MM.1S (cell line): ENCODE measurements around the gene CDK5.
"Not testable (repeated sequence)": the region's sequence is repeated elsewhere in the genome, so short reads cannot be mapped to it uniquely, and the experiment has no call there.

ENCODE experiments used
- DNase-seq: peaks from one replicate; pipeline ENCODE4 v3.0.0-alpha.2; 2015
- H2AFZ ChIP-seq: fragments of 300-600 bp; sonication (generic); 2 replicates; pipeline ENCODE4 v1.6.0; 2016; ENCODE audit warnings: antibody characterized with exemption, low read length
- H3F3A ChIP-seq: fragments of 300-600 bp; sonication (generic); 2 replicates; pipeline ENCODE4 v1.6.1; 2016; ENCODE audit warnings: mild to moderate bottlenecking, antibody characterized with exemption, low read length, moderate library complexity, mixed read lengths; ENCODE audit not compliant: insufficient read depth
- H3K27ac ChIP-seq: fragments of 300-600 bp; sonication (generic); 2 replicates; pipeline ENCODE4 v1.5.1; 2016; ENCODE audit warnings: mild to moderate bottlenecking, low read length
- H3K27me3 ChIP-seq: fragments of 300-600 bp; sonication (generic); replicated peaks from 2 replicates; pipeline ENCODE4 v1.6.0; 2016; ENCODE audit warnings: low read length; ENCODE audit not compliant: insufficient read depth
- H3K36me3 ChIP-seq: fragments of 300-600 bp; sonication (generic); replicated peaks from 2 replicates; pipeline ENCODE4 v1.6.1; 2016; ENCODE audit warnings: mild to moderate bottlenecking, low read length, mixed read lengths; ENCODE audit not compliant: insufficient read depth
- H3K4me1 ChIP-seq: fragments of 300-600 bp; sonication (generic); 2 replicates; pipeline ENCODE4 v1.6.1; 2016; ENCODE audit warnings: low read length, mixed read lengths
- H3K4me2 ChIP-seq: fragments of 300-600 bp; sonication (generic); 2 replicates; pipeline ENCODE4 v1.6.0; 2016; ENCODE audit warnings: low read depth, low read length
- H3K4me3 ChIP-seq: fragments of 300-600 bp; sonication (generic); 2 replicates; pipeline ENCODE4 v1.5.1; 2016; ENCODE audit warnings: low read length, mixed read lengths
- H3K79me2 ChIP-seq: fragments of 300-600 bp; sonication (generic); 2 replicates; pipeline ENCODE4 v1.6.1; 2016; ENCODE audit warnings: mixed run types, low read length, mixed read lengths
- H3K9ac ChIP-seq: fragments of 300-600 bp; sonication (generic); 2 replicates; pipeline ENCODE4 v1.6.1; 2016; ENCODE audit warnings: low read length, mixed read lengths
- H3K9me2 ChIP-seq: fragments of 300-600 bp; sonication (generic); replicated peaks from 2 replicates; pipeline ENCODE4 v1.6.1; 2016; ENCODE audit warnings: mild to moderate bottlenecking, low read length, mixed read lengths; ENCODE audit not compliant: insufficient read depth
- H3K9me3 ChIP-seq: fragments of 300-600 bp; sonication (generic); replicated peaks from 2 replicates; pipeline ENCODE4 v1.6.1; 2016; ENCODE audit warnings: mild to moderate bottlenecking, low read length, mixed read lengths; ENCODE audit not compliant: insufficient read depth
- H4K20me1 ChIP-seq: fragments of 300-600 bp; sonication (generic); 2 replicates; pipeline ENCODE4 v1.6.1; 2016; ENCODE audit warnings: mild to moderate bottlenecking, low read length, moderate library complexity, mixed read lengths; ENCODE audit not compliant: insufficient read depth
- EZH2 ChIP-seq: fragments of 300-600 bp; sonication (generic); optimal IDR thresholded peaks from 2 replicates; pipeline ENCODE3; 2017; ENCODE audit warnings: low read depth, mild to moderate bottlenecking, antibody characterized with exemption, low read length, mixed read lengths
- EZH2phosphoT487 ChIP-seq: fragments of 300-600 bp; sonication (generic); IDR thresholded peaks from 2 replicates; pipeline ENCODE4 v1.6.1; 2018; ENCODE audit warnings: antibody characterized with exemption, low read length
- TF ChIP-seq, protein P1 (sequence below): fragments of 300-600 bp; sonication (generic); IDR thresholded peaks from 2 replicates; pipeline ENCODE4 v1.5.1; 2016; ENCODE audit warnings: antibody characterized with exemption, low read length, mixed read lengths

Gene CDK5

DNA sequence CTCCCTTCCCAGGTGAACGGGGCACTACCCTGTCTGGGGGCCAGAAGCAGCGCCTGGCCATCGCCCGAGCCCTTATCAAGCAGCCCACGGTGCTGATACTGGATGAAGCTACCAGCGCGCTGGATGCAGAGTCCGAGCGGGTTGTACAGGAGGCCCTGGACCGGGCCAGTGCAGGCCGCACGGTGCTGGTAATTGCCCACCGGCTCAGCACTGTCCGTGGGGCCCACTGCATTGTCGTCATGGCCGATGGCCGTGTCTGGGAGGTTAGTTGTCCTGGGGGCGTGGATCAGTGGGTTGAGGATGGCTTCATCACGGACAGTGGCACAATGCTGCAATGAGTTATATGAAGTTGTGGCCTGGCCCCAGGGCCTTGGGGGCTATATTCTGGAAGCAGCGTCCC lies 13.7 kb downstream of the CDK5 start:
- H3K27ac ChIP-seq = no peak overlapping the region
- no peaks in the 10 kb centered on the region for H3K27me3 ChIP-seq
- no peak overlapping the region for H3K4me2 ChIP-seq
- no peaks in the 10 kb centered on the region for H3K4me1 ChIP-seq
- no peaks in the 10 kb centered on the region for H4K20me1 ChIP-seq
- no peak overlapping the region for H2AFZ ChIP-seq
- no peaks in the 10 kb centered on the region for H3K36me3 ChIP-seq
- H3K9me3 ChIP-seq = no peaks in the 10 kb centered on the region
- DNase-seq = no peak
- TF ChIP-seq, protein P1, sequence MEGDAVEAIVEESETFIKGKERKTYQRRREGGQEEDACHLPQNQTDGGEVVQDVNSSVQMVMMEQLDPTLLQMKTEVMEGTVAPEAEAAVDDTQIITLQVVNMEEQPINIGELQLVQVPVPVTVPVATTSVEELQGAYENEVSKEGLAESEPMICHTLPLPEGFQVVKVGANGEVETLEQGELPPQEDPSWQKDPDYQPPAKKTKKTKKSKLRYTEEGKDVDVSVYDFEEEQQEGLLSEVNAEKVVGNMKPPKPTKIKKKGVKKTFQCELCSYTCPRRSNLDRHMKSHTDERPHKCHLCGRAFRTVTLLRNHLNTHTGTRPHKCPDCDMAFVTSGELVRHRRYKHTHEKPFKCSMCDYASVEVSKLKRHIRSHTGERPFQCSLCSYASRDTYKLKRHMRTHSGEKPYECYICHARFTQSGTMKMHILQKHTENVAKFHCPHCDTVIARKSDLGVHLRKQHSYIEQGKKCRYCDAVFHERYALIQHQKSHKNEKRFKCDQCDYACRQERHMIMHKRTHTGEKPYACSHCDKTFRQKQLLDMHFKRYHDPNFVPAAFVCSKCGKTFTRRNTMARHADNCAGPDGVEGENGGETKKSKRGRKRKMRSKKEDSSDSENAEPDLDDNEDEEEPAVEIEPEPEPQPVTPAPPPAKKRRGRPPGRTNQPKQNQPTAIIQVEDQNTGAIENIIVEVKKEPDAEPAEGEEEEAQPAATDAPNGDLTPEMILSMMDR = no peak
- no peak for TF ChIP-seq EZH2
- TF ChIP-seq EZH2phosphoT487 = no peak
- no peaks in the 10 kb centered on the region for H3F3A ChIP-seq
- no peaks in the 10 kb centered on the region for H3K9me2 ChIP-seq
- H3K79me2 ChIP-seq = no peaks in the 10 kb centered on the region
- H3K9ac ChIP-seq = no peak overlapping the region
- no peak overlapping the region for H3K4me3 ChIP-seq

GRCh38 chr7:151043449-151043848 lies 14.2 kb downstream of the CDK5 start:
- not testable (repeated sequence) for H3K27me3 ChIP-seq, H2AFZ ChIP-seq, H3K4me2 ChIP-seq, H3K36me3 ChIP-seq, H3K4me1 ChIP-seq, H3K4me3 ChIP-seq, H4K20me1 ChIP-seq, H3K9me3 ChIP-seq, H3K9me2 ChIP-seq, H3K9ac ChIP-seq, H3K79me2 ChIP-seq, DNase-seq, H3K27ac ChIP-seq, H3F3A ChIP-seq

- Histone ChIP-seq H3K4me2 (no peak overlapping the region), H3K27ac (no peak overlapping the region), H3K9ac (no peak overlapping the region)
These were observed 16.9 kb downstream of the CDK5 start for GRCh38 chr7:151040616-151041375.

More at GRCh38 chr7:151040616-151041375, 16.9 kb downstream of the CDK5 start:
- H3K79me2 ChIP-seq = no peaks in the 10 kb centered on the region
- H3K4me3 ChIP-seq = no peak overlapping the region
- TF ChIP-seq EZH2phosphoT487 (no peak), EZH2 (no peak)
- TF ChIP-seq, protein P1 = no peak
- H4K20me1 ChIP-seq = no peaks in the 10 kb centered on the region
- H2AFZ ChIP-seq = no peak overlapping the region
- no peaks in the 10 kb centered on the region for H3K4me1 ChIP-seq
- DNase-seq = no peak
- H3F3A ChIP-seq = no peaks in the 10 kb centered on the region
- H3K27me3 ChIP-seq = no peaks in the 10 kb centered on the region
- no peaks in the 10 kb centered on the region for H3K36me3 ChIP-seq
- H3K9me3 ChIP-seq = no peaks in the 10 kb centered on the region
- H3K9me2 ChIP-seq = no peaks in the 10 kb centered on the region
